SIG-M5 treated with dmso at 0.1 percent for 504 hours (cell line): ENCODE results near the gene PRKACG.
"Not testable (repeated sequence)": the region's sequence is repeated elsewhere in the genome, so short reads cannot be mapped to it uniquely, and the experiment has no call there.

Experiments
- DNase-seq: peaks from one replicate; lab custom pipeline; 2025; ENCODE audit not compliant: unreplicated experiment; lab: John Stamatoyannopoulos, UW

Gene PRKACG

DNA sequence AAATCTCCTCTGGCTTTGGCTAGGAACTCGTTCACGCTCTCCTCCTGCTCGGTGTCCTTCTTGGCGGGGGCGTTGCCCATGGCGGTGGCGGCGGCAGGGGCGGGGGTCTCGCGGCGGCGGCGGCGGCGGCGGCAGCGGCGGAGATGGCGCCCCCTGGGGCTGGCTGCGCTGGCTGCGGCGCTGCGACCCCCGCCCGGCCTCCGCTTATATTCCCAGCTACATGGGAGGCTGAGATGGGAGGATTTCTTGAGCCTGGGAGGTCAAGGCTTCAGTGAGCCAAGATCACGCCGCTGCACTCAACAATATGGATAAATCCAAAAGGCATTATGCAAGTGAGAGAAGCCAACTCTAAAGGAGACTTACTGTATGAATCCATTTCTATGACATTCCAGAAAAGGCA lies at the start of gene PRKACG:
Gene PRKACG (minus strand): TSS at position 101 of the 400 bp plus-strand sequence. CDS start 21 bp downstream, at position 80.
- DNase-seq: no peak

DNA sequence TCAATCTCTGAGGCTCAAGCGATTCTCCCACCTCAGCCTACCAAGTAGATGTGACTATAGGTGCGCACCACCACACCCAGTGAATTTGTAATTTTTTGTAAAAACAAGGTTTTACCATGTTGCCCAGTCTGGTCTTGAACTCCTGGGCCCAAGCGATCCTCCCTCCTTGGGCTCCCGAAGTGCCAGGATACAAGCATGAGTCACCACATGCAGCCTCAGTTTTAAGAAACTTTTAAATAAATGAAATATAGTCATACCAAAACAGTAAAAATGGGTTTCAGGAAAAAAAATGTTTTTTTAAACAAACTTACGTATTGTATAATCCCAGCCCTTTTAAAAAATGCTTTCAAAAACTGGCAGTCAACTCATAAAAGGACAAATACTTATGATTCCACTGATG lies 48.3 kb upstream of the PRKACG start:
- no peak for DNase-seq

DNA sequence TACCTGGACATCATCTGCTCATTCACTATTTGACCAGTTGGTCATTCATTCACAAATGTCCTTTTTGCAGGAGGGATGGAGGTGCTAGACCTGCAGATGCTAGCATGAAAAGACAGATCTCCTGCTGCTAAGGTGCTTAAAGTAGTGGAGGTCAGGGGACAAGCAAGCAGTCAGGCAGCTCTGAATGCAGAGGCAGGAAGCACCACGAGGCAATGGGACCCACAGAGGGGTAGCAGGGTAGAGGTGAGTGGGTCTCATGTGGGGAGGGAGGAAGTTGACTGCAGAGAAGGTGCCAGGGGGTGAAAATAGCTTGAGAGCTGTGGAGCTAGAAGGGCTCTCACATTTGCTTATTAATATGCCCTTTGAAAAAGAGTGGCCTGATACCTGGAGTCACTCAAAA lies 46.9 kb upstream of the PRKACG start:
- DNase-seq: no peak

DNA sequence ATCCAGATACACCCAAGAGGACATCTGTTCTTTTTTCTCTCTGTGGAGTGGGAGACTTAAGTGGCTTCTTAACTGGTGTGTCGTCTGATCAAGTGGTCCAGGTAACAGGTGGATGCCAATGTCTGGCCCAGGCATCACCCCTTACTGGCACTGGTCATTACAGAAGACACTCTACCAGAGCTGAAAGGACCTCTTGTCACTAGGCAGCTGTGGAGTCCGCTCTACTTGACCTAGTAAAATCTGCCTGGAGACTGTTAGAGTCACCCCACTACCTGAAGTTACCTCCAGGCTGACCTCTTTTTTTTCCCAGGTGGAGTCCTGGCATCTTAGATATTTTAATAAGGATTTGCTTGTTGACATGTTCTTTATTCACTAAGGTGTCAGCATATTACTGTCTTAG lies 44.2 kb upstream of the PRKACG start:
- DNase-seq: no peak

DNA sequence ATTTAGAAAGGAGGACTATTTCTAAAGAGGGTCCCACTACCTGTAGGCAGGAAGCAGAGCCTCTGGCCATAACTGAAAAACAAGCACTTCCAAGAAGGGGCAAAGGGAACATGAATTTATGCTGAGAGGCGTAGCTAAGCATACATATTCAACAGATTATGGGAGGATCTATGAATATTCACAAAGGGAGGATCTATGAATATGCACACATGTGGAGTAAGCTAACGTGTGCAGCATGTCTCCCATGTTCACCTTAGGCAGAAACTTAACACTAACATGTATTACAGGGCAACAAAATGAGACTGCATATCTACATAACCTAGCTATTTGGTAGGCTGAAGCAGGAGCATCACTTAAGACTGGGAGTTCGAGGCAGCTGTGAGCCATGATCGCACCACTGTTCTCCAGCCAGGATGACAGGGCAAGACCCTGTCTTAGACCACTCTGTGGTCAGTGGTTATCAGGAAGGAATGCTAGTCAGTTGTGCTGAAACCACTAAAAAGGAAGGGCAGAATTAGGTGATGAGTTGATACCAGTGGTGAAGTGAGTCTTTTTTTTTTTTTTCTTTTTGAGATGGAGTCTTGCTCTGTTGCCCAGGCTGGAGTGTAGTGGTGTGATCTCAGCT lies 42.4 kb upstream of the PRKACG start:
- DNase-seq: no peak

DNA sequence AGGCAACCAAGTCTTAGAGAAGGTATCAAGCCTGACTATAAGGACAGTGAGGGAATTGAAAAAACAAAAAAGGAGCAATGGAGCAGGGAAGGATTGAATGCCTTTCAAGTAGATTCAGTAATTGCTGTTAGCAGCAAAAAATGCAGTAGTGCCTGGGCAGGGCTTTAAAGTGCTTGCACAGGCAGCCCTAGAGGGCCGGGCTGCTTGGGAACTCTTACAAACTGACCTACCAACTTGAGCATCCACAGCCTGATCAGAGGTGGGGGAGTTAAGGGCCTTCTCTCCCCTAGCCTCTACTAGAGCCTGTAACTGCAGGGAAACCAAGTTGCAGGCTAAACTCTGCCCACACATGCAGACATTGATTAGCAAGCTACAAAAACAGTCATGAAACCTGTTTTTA lies 41.1 kb upstream of the PRKACG start:
- DNase-seq: no peak

DNA sequence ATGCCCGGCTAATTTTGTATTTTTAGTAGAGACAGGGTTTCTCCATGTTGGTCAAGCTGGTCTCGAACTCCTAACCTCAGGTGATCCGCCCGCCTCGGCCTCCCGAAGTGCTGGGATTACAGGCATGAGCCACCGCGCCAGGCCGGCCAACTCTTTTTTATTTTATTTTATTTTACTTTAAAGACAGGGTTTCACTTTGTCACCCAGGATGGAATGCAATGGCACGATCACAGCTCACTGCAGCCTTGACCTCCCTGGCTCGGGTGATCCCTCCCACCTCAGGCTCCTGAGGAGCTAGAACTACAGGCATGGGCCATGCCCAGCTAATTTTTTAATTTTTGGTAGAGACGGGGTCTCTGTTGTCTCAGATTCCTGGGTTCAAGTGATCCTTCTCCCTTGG lies 37.0 kb upstream of the PRKACG start:
- DNase-seq: not testable (repeated sequence)

DNA sequence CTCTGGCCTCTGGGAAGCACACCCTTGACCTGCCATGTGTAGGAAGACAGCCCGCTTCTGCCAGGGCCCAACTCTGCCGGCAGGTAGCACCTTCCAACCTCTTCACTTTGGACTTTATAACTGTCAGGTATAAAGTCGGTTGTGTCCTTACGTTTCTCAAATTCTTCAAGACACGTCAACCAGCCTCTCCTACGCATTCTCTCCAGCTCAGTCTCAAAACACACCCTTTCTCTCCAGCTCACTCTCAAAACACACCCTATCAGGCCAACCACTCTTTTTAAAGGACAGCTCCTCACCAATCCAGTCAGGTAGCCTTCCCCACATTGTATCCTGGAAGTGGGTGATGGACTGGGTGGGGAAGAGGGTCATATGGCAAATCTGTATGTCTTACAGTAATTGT lies 35.2 kb upstream of the PRKACG start:
- no peak for DNase-seq

DNA sequence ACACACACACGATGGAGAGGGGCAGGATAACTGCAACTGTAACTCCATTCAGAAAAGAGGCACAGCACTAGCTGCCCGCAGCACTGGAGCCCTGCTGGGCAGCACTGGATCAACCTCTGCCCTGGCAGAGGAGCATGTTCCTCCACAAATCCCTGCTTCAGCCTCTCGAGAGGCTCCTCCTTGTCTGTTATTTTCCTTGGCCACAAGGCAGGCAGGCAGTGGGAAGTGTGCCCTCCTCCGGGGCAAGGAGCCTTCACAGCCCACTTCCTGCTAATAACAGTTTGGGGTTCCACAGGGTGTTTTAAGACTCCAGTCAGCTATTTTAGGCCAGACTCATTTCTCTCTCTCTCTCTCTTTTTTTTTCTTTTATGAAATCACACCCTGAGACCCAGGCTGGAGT lies 33.5 kb upstream of the PRKACG start:
- DNase-seq: no peak

DNA sequence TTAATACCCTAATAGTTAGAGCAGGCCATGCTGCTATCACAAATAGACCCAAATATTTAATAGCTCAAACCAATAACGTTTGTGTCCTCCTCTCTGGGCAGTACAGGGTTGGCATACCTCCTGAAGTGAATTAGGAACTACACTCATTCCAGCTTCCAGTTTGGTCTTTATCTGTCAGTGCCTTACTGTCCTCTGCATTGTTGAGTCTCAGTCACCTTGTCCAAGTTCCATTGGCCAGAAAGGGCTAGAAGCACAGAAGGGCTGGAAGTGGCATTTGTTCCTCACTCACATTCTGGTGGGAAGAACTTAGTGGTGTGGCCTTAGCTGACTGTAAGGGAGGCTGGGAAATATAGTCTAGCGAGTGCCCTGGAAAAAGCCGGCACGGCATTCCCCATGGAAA lies 32.8 kb upstream of the PRKACG start:
- no peak for DNase-seq

DNA sequence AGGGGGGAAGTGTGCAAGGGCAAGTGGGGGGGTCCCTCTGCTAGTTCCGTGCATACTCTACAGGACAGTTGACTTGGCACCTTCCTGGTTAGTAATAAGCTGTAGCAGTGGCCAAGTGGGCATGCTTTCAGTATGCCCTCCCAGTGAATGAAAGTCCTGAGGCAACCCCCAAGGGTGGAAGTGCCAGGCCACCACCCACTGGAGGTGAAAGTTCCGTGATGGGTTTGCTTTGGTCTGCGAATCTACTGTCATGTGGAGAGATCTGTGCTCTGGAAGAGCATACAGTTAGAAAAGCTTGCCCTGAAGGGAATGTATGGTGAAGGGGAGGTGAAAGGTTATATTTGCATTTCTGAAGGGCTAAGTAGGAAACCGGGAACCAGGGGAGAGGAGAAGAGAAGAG lies 31.9 kb upstream of the PRKACG start:
- no peak for DNase-seq

DNA sequence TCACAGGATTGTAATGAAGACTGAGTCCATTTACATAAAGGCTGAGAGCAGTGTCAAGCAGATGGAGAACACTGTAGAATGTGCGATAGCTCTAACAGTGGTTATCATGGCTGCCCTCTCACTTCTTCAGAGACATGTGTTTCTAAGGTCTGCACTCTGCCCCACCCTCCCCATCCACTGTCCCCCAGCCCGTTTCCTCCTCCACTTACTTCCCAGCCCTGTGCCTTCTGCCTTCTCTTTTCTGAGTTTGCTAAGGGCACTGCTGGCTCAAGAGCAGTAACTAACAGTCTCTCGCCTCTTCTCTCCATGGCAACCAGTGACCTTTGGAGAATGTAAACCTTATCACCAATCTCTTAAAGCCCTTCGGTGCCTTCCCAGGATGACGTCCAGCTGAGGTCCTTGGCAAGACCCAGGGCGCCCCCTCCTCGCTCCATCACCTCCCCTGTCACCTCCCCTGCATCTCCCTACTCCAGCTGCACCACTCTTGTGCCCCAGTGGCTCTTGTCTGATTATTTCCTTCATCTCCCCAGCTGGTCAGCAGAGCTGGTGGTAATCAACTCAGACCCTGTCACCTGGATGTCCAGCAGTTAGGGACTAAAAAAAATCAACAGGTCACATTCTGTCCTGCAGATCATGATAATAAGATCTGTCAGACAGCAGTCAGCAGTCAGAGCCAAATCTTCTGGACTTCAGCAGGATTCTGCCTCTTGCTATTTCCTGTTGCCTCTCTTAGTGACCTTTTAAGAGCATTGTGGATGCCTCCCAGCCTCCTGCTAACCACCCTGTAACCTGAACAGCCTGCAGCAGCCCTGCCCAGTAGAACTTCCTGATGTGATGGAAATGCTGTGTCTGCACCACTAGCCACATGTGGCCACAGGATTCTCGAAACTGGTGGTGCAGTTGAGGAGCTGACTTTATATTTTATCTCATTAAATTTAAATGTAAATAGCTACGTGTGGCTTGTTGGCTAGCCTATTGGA lies 30.6 kb upstream of the PRKACG start:
- no peak for DNase-seq

DNA sequence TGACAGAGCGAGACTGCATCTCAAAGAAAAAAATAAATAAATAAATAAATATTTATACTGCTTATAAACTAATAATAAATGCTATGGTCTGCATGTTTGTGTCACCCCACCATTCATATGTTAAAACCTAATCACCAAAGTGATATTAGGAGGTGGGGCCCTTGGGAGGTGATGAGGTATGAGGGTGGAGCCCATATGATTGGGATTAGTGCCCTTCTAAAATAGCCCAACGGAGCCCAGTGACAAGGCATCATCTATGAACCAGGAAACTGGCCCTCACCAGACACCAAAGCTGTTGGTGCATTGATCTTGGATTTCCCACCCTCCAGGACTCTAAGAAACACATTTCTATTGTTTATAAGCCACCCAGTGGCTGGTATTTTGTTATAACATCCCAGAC lies 26.7 kb upstream of the PRKACG start:
- DNase-seq: no peak

DNA sequence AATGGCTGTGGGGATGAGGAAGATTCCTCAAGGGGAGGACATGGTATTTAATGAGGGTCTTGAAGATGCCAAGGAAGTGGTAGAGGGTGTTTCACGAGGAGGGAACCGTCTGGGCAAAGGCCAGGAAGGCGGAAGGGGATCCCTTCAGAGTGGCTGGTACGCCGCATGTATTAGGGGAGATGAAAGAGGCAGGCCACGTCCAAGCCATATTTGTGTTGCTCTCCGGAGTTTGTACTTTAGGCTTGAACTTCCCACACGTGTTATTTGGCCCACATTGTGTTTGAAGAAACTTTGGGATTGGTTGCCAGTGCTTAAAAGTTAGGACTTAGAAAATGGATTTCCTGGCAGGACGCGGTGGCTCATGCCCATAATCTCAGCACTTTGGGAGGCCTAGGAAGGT lies 22.9 kb upstream of the PRKACG start:
- no peak for DNase-seq

DNA sequence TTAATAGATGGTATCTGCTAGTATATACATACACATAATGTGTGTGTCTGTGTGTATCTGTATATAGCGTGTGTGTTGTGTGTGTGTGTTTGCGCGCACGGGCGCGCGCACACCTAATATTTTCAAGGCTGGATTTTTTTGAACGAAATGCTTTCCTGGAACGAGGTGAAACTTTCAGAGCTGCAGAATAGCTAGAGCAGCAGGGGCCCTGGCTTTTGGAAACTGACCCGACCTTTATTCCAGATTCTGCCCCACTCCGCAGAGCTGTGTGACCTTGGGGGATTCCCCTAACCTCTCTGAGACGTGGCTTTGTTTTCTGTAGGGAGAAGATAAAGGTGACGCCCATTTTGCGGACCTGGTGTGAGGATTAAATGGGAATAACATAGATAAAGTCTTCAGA lies 22.4 kb upstream of the PRKACG start:
- peak; percentile 32 for DNase-seq

DNA sequence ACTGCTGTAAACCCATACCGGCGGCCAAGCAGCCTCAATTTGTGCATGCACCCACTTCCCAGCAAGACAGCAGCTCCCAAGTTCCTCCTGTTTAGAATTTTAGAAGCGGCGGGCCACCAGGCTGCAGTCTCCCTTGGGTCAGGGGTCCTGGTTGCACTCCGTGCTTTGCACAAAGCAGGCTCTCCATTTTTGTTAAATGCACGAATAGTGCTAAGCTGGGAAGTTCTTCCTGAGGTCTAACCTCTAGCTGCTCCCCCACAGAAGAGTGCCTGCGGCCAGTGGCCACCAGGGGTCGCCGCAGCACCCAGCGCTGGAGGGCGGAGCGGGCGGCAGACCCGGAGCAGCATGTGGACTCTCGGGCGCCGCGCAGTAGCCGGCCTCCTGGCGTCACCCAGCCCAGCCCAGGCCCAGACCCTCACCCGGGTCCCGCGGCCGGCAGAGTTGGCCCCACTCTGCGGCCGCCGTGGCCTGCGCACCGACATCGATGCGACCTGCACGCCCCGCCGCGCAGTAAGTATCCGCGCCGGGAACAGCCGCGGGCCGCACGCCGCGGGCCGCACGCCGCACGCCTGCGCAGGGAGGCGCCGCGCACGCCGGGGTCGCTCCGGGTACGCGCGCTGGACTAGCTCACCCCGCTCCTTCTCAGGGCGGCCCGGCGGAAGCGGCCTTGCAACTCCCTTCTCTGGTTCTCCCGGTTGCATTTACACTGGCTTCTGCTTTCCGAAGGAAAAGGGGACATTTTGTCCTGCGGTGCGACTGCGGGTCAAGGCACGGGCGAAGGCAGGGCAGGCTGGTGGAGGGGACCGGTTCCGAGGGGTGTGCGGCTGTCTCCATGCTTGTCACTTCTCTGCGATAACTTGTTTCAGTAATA lies 21.8 kb upstream of the PRKACG start, which contains the start of gene FXN:
Gene FXN (plus strand): TSS at position 315 of the 871 bp plus-strand sequence. CDS start 31 bp downstream, at position 346.
- peak; percentile 60 for DNase-seq

DNA sequence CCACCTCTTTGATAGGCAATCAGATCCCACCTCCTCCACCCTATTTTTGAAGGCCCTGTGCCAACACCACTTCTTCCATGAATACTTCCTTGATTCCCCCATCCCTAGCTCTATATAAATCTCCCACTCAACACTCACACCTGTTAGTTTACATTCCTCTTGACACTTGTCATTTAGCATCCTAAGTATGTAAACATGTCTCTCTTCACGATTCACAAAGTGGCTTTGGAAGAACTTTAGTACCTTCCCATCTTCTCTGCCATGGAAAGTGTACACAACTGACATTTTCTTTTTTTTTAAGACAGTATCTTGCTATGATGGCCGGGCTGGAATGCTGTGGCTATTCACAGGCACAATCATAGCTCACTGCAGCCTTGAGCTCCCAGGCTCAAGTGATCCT lies 20.2 kb upstream of the PRKACG start:
- no peak for DNase-seq

DNA sequence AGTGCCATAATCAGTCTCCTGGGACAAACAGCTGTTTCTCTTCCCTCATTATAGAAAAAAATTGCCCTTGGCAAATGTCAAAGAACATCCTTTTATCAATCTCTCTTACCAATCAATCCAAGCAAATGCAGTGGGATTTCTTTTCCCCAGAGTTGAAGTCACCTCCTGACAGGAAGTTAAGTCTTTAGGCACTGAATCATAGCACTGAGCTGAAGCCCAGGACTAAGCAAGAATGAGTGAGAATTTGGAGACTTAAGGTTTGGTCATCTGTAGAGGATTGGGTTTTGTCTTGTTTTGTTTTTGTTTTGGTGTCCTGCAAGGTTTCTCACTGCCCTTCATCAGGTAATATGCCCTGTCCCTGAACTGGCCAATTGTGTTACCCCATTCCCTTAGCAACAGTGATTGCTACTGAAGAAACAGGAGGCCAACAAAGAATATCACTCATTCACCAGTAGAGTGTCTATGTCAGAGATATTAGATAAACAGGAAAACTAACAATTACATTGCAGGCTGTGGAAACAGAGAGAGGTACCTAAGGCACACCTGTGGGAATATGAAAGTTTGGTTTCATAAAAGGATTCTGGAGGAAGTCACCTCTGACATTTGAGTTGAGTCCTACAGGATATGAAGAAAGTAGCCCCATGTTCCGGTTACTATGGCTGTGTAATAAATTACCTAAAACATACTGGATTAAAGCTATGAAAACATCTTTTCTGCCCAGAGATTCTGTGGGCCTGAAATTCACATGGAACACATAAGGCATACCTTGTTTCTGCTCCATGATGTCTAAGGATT lies 17.1 kb upstream of the PRKACG start:
- DNase-seq: no peak

DNA sequence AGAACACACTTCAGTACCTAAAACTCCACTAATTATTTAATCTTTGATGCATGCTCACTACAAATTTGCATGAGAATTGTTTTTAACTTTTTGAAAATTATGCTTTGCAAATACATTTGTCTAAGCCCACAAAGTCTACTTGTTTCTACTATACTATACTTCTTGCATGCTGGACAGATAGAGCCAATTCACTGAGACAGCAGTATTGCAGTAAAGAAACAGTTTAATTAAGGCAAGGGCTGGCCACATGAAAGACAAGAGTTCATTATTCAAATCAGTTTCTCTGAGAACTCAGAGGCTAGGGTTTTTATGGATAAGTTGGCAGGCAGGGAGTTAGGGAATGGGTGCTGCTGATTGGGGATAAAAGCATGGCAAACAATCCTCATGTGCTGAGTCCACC lies 15.6 kb upstream of the PRKACG start:
- DNase-seq: no peak

DNA sequence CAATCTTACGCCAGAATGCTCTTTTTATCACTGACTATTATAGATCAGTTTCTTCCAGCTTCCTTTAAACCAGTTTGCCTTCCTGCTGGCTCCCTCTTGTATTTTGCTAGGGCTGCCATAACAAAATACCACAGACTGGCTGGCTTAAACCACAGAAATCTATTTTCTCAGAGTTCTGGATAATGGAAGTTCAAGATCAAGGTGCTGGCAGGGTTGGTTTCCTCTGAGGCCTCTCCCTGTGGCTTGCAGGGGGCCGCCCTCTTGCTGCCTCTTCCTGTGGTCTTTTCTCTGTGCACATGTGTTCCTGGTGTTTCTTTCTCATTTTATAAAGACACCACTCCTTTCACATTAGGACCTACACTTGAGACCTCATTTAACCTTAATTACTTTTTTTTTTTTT lies 14.8 kb upstream of the PRKACG start:
- DNase-seq: no peak
